DMS53 (cell line): Measurements from ENCODE around the gene SLC7A1.

ENCODE experiments used
- DNase-seq: peaks from one replicate; lab custom pipeline; 2025; lab: John Stamatoyannopoulos, UW

SLC7A1 gene

DNA sequence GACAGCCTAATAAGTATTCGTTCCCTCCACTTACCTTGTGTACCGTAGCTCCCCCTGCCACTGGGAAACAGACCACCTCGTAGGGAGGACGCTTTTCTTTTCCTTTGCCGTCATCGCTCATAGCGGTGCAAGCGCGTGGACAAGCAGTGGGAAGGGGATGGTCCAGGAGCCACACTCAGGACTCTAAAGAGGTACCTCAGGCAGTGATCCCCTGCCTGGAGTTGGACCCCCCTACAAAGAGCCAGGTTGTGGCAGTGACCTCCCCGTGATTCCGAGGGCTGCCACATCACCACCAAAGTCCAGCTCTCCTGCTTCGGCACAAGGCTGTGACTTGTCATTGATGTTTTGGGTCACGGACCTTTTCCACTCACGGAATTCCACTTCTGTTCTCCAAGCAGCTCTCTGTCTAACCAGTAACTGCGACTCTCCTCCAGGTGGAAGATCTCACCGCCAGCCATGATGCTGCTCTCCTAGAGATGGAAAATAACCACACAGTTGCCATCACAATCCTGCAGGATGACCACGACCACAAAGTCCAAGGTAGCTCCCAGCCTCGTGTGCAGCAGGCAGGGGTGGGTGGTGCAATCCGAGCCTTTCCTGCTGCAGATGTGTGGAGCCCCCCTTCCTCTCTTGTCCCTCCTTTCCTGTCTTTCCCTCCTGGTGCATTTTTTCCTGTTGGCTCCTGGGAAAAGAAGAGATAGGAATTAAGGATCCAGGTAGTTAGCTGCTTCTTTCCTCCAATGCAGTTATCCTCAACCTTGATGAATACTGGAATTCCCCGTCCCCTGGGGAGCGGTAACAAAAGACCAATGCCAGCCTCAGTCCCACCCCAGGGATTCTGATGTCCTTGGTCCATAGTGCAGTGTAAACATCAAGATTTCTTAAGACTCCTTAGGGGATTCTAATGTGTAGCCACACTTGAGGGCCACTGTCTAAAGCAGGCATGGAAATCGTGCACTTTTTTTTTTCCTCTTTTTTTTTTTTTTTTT lies 107.7 kb downstream of the SLC7A1 start:
- DNase-seq, result no peak

DNA sequence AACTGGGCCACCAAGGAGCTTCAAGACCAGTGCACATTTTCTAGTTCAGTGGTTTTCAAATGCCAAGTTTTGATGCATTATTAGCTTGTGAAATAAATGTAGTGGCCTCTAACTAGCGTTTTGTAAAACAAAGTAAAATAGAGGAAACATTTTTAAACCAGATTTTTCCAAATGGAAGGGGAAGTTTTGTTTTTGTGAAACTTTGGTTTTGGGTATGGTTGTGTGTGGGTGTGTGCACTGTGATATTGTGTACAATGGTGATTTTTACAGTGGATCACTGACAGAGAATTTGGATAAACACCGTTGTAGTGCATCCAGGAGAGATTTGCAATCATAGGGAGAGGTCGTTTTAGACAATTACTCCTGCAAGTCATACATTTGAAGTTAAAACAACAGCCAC lies 108.9 kb downstream of the SLC7A1 start:
- DNase-seq, result no peak

DNA sequence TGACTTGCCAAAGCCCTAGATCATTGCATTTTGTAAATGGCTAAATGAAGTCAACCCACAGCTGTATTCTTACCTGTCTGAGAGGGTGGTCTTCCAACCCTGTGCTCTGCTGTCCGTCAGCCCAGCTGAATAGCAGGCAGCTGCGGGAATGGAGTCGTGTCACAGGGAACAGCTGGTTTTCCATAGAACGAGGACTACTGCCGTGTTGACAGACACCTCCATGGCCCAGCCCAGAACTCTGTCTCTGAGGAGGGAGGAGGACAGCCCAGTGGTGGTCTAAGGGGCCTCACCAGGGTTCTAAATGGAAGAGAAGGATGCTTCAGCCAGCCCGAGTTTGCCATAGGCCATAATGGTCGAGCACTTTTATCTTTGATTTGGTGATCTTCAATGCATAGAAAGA lies 110.7 kb downstream of the SLC7A1 start:
- DNase-seq, result no peak

DNA sequence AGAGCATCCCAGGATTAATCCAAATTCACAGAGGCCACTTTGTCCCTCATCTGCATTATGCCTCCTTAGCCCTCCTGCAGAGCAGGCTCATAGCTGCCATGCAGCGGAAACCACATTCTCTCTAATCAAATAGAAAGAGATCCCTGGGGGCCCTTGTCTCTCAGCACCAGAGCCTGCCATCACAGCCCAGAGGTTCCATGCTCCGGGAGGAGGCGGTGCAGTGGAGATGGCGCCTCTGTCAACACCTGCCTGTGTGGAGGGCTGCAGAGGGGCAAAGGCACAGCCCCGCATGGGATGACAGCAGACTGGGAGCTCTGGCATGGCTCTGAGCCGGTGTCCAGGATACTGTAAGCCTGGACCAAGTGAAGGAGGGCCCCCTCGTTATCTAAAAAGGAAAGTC lies 111.3 kb downstream of the SLC7A1 start:
- no peak for DNase-seq

DNA sequence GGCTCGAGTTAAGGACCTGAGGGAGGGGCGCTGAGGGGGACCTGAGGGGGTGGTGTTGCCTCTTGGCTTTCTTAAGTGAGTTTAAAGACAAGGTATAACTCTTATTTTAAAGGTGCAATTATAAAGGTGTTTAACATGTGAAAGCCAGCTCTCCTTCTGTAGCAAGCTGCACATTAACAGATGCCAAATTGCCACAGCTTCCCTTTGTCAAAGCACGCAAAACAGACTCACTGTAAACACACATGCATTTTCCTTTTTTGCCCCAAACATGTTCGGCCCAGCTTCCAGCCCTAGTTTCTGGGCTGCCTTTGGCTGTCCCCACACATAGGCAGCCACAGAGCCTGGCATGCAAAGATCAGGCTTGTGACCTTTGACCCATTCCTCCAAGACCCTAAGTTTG lies 111.9 kb downstream of the SLC7A1 start:
- DNase-seq, result no peak

DNA sequence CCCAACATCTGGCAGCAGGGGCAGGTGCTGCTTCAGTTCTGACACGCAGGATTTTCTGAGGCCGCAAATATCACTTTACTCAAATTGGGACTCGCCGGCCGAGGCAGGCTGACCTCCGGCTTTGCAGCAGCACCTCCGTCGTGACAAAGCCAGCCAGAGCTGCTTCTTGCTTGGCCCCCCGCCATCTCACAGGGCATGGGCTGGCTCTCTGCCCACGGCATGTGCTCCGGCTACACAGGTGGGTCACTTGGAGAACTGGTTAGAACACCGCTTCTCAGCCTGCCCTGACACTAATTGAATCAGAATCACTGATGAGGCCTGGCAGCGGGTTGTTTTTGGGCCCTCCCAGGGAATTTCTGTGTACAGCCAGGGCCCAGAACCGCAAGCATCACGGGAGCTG lies 112.3 kb downstream of the SLC7A1 start:
- DNase-seq, result no peak

DNA sequence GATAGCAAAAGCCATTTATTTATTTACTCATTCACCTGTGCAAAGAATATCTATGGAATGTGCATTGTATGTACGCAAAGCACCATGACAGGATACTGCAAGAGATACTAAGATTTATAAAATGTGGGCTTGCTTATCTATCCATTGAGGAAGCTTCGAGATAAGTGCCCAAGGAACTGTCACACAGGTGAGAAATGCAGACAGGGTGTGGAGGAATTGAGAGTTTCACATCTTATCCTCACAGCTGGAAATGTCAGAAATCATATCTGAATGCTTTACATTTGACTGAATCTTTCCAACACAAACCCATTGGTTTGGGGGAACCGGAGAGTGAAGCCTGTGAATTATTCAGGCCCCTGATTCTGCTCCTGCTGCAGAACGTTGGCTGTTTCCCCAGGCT lies 113.0 kb downstream of the SLC7A1 start:
- no peak for DNase-seq

DNA sequence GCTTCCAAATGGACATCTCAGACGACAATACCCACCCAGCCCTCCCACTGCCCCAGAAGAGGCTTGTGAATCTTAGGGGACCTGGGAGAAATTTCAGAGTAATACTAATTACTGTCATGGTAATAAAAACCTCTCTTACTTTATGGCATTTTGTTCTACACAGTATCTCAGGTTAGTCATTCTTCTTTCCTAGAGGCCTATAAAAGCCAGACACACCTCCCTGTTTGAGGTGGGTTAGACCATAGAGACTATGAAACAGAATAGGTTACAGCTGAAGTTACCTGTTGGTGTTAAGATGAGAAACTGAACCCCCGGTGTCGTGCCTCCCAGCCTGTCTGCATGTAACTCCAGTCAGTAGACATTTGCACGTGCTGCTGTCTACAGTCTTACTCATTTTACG lies 113.9 kb downstream of the SLC7A1 start:
- no peak for DNase-seq

DNA sequence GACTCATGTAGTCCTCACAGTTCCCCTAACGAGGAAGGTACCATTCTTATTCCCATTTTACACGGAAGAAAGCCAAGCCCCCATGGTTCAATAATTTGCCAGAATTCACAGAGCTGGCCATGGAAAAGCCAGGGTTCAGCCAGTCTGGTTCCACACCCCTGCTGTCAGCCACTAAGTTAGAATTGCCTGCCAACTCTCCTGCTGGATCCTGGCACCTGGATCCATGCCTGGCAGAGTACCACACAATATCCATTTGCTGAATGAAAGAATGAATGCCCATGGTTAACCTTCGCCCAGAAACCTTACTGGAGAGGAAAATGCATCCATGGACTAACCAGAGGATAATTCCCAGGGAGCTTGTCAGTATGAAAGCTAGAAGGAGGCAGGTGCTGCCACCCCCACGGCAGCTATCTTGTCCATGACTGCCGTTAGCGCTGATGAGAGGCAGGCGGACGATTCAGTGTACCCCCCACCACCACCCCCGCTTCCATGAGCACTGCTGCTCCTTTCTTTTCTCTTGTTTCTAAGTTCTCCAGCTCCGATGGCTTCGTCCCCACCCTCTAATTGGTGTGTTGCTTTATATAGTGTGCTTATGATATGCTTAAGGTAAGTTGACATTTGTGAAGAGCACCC lies 114.5 kb downstream of the SLC7A1 start:
- DNase-seq, result peak; percentile 29

DNA sequence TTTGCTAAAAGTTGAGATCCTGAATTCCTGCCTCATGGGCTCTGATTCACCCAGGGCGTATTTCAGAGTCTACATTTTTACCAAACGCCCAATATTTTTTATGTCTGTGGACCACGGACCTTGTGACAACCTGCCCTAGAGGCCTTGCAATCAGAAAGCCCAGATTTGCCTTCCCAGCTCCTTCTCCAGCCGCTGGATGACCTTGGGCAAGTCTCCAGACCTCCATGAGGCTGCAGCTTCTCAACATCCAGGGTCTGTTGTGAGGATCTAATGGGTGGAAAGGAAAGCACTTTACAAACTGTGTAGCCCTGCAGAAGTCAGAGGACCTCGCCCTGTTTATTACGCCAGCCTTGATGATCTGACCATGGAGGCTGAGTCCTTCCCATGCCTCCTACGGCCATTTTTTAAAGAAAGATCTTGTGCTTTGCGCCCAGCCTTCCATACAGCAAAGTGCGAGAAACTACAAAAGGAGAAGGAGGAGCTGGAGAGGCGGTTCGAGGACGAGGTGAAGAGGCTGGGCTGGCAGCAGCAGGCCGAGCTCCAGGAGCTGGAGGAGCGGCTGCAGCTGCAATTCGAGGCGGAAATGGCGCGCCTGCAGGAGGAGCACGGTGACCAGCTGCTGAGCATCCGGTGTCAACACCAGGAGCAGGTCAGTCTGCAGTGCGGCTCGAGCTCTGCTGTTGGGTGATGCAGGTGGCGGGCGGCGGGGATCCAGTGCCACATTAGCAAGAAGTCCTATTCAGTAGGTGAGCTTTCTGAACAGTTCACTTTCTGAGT lies 115.6 kb downstream of the SLC7A1 start:
- DNase-seq, result peak; percentile 94

DNA sequence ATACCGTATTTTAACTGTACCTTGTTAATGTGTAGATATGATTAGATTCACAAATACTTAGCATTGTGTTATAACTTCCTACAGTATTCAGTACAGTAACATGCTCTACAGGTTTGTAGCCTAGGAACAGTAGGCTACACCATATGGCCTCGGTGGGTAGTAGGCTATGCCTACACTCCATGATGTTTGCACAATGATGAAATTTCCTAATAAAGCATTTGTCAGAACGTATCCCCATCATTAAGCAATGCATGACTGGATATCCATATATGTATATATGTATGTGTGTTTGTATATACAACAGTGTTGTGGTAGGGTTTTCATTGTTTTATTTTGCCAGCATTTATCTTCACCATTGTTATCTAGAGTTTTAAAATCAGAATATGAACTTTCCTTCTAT lies 119.4 kb downstream of the SLC7A1 start:
- peak; percentile 9 for DNase-seq

DNA sequence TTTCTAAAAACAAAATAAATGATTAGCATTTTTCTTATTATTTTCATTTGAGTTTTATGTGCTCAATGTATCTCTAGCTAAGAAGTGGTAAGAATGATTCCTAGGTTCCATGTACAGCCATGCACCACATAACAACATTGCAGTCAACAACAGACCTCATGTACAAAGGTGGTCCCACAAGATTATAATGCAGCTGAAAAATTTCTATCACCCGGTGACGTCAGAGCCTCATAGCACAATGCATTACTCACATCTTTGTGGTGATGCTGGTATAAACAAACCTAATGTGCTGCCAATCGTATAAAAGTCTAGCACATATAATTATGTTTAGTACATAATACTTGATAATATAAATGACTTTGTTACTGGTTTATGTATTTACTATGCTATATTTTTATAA lies 120.5 kb downstream of the SLC7A1 start:
- DNase-seq, result no peak

DNA sequence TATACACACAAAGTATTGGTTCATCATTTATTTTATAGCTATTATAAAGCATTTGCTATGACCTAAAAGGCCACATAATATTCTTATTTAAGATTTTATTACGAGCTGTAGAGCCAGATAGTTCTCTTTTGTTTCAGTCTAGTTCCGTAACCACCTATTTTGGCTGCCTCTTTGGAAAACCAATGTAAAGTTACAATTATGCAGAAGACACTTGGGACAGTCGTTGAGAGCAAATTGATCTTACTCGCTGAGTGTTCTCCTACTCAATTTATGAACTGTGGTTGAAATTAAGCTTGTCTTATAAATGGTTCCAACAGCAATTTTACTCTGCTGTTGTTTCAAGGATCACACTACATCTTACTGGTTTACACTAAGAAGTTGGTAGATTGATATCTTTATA lies 122.3 kb downstream of the SLC7A1 start:
- DNase-seq, result no peak

DNA sequence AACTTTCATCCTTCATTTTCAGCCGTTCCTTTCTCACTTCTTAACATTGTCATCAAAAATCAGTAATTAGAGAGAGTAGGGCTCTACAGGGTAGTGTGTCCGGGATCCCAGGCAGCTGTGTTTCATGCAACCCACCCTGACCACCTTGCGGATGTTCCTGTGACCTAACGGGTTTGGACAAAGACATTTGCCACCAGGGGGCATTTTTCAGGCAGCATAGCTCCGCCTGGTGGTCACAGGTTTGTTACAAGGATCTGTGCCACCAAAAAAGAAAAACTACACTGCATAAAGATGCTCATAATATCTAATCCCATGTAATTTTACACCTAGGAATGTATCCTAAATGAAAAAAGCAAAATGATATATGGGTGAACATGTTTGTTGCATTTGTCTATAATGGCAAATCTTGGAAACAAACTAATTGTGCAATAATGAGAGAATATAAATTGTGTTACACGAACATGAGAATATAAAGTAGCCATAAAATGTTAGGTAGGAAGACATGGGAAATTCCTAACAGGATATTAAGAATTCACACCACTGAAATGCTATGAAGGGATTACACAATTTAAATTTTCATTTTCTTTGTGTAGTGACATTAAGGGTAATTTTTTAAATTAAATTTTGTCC lies 123.0 kb downstream of the SLC7A1 start:
- peak; percentile 79 for DNase-seq

DNA sequence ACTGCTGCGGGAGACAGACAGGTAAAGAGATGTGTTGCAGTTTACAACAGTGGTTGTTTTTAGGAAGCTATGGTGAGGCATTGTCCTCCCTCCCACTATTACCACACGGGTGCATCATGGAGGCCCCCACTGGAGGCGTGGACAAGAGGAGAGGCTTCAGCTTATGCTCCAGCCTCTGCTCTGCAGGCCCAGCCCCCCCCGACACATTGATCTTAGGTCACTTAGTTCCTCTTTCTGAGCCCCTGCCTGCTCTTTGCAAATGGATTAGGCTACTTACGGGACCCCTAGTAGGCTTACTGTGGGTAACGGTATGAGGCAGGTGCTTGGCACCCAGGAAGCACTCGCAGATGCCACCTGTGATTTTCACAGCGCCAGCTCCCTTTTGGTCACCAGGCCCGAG lies 123.9 kb downstream of the SLC7A1 start:
- no peak for DNase-seq

DNA sequence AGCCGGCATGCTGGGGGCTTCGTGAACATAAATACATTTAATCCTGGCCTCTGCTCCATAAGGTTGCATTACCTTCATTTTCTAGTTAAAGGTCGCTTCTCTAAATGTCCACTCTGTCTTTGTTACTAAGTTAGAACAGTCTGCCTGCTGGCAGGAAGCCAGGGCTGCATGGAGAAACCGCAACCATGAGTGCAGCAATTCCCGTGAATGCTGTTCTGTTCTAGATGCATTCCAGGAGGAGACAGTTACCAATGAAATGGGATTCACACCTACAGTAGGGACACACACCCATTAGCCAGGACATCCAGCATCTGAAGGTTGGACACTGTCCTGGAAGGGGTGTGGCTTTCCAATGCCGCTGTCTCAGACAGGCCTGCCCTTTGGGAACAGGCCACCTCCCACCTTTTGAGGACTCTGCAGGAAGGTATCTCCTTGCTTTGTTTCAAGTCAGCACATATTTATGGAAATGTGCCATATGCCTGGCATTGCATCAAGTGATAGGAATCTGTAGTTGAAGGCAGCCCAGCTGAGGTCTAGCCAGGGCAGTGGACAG lies 129.7 kb downstream of the SLC7A1 start:
- no peak for DNase-seq

DNA sequence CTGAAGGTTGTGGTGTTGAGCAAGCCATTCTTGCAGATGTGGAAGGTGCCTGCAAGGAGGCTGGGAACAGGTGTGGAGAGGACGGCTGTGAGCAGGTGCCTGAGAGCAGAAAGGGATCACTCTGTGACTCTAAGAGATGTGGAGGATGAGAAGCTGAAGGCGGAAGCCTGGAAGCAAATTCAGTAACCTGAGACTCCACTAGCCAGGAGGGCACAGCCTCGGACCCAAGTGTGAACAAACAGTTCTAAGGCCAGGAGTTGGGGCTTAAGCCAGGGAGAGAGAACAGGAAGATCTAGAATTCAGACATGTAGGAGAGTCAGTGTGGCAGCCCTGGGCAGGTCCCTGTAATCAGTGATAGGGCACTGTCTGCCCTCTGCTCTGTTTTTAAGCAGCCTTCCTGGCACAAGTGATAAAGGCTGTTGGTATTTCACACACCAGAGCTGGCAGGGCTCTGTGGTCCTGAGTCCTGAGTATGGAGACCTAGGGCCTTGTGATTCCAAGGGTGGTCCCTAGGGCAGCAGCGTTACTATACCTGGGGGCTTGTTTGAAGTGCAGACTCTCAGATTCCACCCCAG lies 131.3 kb downstream of the SLC7A1 start:
- no peak for DNase-seq

DNA sequence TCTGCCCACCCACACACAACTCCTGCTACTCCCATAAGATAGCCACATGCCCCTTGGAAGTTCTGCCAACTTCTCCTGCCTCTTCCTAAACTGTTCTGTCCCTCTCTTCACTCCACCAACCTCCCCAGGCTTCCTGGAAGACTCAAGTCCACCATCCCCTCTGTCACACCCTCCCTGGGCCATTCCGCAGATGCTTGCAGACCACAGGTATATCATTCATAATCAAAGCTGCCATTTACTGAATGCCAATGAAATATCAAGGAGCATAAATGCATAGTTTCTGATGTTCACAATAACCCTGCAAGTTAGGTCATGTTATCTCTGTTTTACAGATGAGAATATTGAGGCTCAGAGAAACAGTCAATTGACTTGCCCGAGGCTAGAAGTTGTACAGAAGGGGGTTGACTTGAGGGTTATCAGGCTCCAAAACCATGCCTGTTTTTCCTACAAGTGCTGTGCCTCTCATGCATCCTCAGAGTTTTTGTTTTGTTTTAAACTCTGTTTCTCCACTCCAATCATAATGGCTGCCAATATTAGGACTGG lies 135.6 kb downstream of the SLC7A1 start:
- no peak for DNase-seq
